Activated T-helper 1 cell treated with anti-CD3 and anti-CD28 coated beads, Interleukin-12 subunit alpha, Interleukin-12 subunit beta, Interleukin-2, Interleukin-4 antibody, amounts not matched to agents 30 ng/mL and 10 ng/mL and 1 ng/mL, durations not matched to agents 14 hours and 24 hours and 36 hours (primary cell): ENCODE results near the gene STIM2. TPM values are rescaled to one million over a fixed set of nuclear protein-coding genes. Genes with fewer than 3 reads are reported as not detected.

ENCODE experiments used
- DNase-seq: peaks from one replicate; pipeline ENCODE4 v3.0.0; 2021; ENCODE audit warnings: low spot score
- H3K27ac Mint-ChIP-seq: one replicate; pipeline ENCODE4 v1.8.0; 2021; ENCODE audit warnings: mild to moderate bottlenecking, mixed read lengths
- H3K27me3 Mint-ChIP-seq: one replicate; pipeline ENCODE4 v1.8.0; 2022; ENCODE audit warnings: mild to moderate bottlenecking, moderate library complexity, mixed read lengths; ENCODE audit not compliant: insufficient read depth
- H3K36me3 Mint-ChIP-seq: one replicate; pipeline ENCODE4 v1.8.0; 2021; ENCODE audit warnings: low read depth, mixed read lengths
- H3K4me1 Mint-ChIP-seq: one replicate; pipeline ENCODE4 v1.8.0; 2021; ENCODE audit warnings: low read depth, mixed read lengths
- H3K4me3 Mint-ChIP-seq: one replicate; pipeline ENCODE4 v1.8.0; 2021; ENCODE audit warnings: mild to moderate bottlenecking, moderate library complexity, mixed read lengths
- H3K9me3 Mint-ChIP-seq: one replicate; pipeline ENCODE4 v1.8.0; 2021; ENCODE audit warnings: mixed read lengths
- intact Hi-C: fragments of 100-400 bp; cut with micrococcal nuclease; formaldehyde crosslinking; loops from one replicate; pipeline ENCODE4 v1.15.1; 2024
- total RNA-seq: library from RNA; stranded (reverse); gene quantifications from 2 replicates; pipeline ENCODE4 v1.2.3, GENCODE V29; 2022

The STIM2 gene
- total RNA-seq, 1 donor from 2014 or later: 54.1 TPM

GRCh38 chr4:26896636-26897035, 36.0 kb downstream of the STIM2 start:
- DNase-seq: no peak
- Mint-ChIP-seq H3K4me3 (no peak overlapping the region), H3K36me3 (peaks cover 28% of the 10 kb centered on the region), H3K4me1 (peaks cover 49% of the 10 kb centered on the region), H3K27me3 (no peaks in the 10 kb centered on the region), H3K9me3 (peaks cover 13% of the 10 kb centered on the region), H3K27ac (no peak overlapping the region)
- intact Hi-C loops: loop anchor here (1.0 kb wide), 1 partner anchor 8 kb away; no protein-coding TSS in a partner anchor

DNA sequence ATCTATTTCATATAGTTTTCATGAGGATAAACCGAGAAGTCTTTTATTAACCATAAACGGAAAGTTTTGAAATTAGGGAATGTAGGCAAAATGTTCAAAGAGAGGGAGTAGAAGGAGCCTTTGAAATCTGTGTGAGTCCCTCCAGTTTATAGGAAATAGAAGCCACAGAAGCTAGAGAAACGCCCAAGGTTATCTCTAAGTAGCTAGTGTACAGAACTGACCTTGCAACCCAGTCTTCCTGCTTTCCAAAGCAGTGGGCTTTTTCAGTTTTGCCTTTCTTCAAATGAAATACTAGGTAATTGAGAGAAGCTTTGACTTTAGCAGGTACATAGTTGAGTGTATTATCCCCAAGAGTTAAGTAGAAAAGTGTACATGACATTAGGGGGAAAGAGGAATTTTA, 39.4 kb downstream of the STIM2 start:
- no peak for DNase-seq
- H3K27ac Mint-ChIP-seq: no peak overlapping the region
- H3K9me3 Mint-ChIP-seq: peaks cover 9% of the 10 kb centered on the region
- intact Hi-C loops: no loop called here
- peaks cover 61% of the 10 kb centered on the region for H3K4me1 Mint-ChIP-seq
- H3K36me3 Mint-ChIP-seq: peaks cover 15% of the 10 kb centered on the region
- no peaks in the 10 kb centered on the region for H3K27me3 Mint-ChIP-seq
- no peak overlapping the region for H3K4me3 Mint-ChIP-seq

GRCh38 chr4:26900765-26901164, 40.1 kb downstream of the STIM2 start:
- H3K27ac Mint-ChIP-seq: no peak overlapping the region
- peaks cover 14% of the 10 kb centered on the region for H3K36me3 Mint-ChIP-seq
- intact Hi-C loops: no loop called here
- H3K9me3 Mint-ChIP-seq: peaks cover 7% of the 10 kb centered on the region
- H3K4me3 Mint-ChIP-seq: peak overlapping the region; percentile 2
- H3K27me3 Mint-ChIP-seq: no peaks in the 10 kb centered on the region
- no peak for DNase-seq
- H3K4me1 Mint-ChIP-seq: peaks cover 66% of the 10 kb centered on the region

DNA sequence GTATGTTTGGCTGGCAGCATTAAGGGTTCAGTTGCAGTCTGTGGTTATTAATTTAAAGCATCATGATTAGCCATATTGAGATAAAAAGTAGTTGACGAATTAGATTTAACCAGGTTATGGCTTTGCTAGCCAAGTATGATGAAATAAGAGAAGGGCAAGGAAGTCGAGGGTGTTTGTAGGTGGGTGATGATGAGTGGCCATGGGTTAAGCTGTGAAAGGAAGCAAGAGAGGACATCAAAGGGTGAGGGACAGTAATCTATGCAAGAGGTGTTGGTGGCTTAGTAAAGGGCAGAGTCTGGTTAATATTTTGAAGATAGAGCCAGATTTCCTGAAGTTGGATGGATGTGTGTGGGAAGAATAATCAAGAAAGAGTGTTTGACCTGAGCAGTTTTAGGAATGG, 44.5 kb downstream of the STIM2 start:
- intact Hi-C loops: no loop called here
- peak overlapping the region; percentile 6 for H3K4me3 Mint-ChIP-seq
- no peaks in the 10 kb centered on the region for H3K9me3 Mint-ChIP-seq
- peaks cover 76% of the 10 kb centered on the region for H3K4me1 Mint-ChIP-seq
- peak overlapping the region; percentile 61 for H3K27ac Mint-ChIP-seq
- H3K27me3 Mint-ChIP-seq: no peaks in the 10 kb centered on the region
- H3K36me3 Mint-ChIP-seq: peaks cover 5% of the 10 kb centered on the region
- no peak for DNase-seq

- no peak for DNase-seq
- Mint-ChIP-seq H3K27ac (peak overlapping the region; percentile 85), H3K4me3 (peak overlapping the region; percentile 59), H3K27me3 (no peaks in the 10 kb centered on the region), H3K36me3 (peaks cover 3% of the 10 kb centered on the region), H3K4me1 (peaks cover 76% of the 10 kb centered on the region), H3K9me3 (no peaks in the 10 kb centered on the region)
- intact Hi-C loops: loop anchor here (1.0 to 2.0 kb wide), 7 partner anchors 24 to 97 kb away; partner anchors contain the start of gene STIM2
These were observed 47.3 kb downstream of the STIM2 start for GRCh38 chr4:26907731-26908599.

- intact Hi-C loops: loop anchor here (2.0 kb wide), 2 partner anchors 83 to 95 kb away; no protein-coding TSS in a partner anchor
- H3K9me3 Mint-ChIP-seq: no peaks in the 10 kb centered on the region
- DNase-seq: no peak
- peaks cover 70% of the 10 kb centered on the region for H3K4me1 Mint-ChIP-seq
- H3K36me3 Mint-ChIP-seq: peaks cover 1% of the 10 kb centered on the region
- H3K27ac Mint-ChIP-seq: no peak overlapping the region
- no peaks in the 10 kb centered on the region for H3K27me3 Mint-ChIP-seq
- H3K4me3 Mint-ChIP-seq: no peak overlapping the region
These were observed 48.7 kb downstream of the STIM2 start for GRCh38 chr4:26909369-26909768.

GRCh38 chr4:26911254-26911653, 50.6 kb downstream of the STIM2 start:
- Mint-ChIP-seq H3K27me3 (no peaks in the 10 kb centered on the region), H3K27ac (no peak overlapping the region), H3K9me3 (no peaks in the 10 kb centered on the region), H3K4me3 (no peak overlapping the region), H3K36me3 (no peaks in the 10 kb centered on the region), H3K4me1 (peaks cover 66% of the 10 kb centered on the region)
- intact Hi-C loops: no loop called here
- no peak for DNase-seq

DNA sequence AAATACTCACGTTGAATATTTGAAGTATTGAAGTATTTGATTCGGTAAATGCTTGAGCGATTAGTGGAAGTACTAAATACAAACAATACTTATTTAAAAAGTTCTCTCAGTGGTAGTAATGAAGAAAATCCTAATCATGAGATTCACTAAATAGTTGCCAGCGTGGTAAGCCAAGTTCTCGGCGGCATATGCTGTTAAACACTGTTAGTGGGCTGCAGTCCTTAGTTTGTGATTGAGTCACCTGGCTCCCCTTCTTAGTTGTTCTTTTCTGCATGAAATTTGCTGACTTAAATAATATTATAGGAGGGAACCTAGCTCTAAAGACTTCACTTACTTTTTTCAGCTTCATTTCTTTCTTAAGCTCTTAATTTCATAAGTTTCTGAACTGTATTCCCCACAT, 51.4 kb downstream of the STIM2 start:
- Mint-ChIP-seq H3K27ac (no peak overlapping the region), H3K36me3 (peaks cover 2% of the 10 kb centered on the region), H3K27me3 (no peaks in the 10 kb centered on the region), H3K4me3 (no peak overlapping the region), H3K9me3 (no peaks in the 10 kb centered on the region), H3K4me1 (peaks cover 73% of the 10 kb centered on the region)
- intact Hi-C loops: no loop called here
- no peak for DNase-seq

DNA sequence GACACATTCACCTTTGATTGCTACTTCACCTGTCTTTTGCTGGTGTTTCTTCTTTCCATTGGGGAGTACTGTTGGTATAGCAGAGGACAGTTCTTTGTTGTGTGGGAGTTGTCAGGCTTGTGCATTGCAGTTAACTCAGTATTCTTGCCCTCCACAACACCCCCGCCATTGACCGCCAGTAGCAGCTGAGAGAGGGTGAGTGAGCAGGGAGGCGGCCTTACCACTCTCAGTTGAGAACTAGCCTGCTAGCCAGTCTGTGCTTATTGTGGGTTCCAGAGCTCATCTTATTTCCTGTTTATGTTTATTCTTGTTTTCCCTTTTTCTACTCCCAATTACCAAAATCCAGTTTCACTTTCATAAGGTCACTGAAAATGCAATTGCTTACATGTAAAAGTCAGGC, 52.2 kb downstream of the STIM2 start:
- intact Hi-C loops: no loop called here
- Mint-ChIP-seq H3K27ac (no peak overlapping the region), H3K36me3 (peaks cover 4% of the 10 kb centered on the region), H3K9me3 (no peaks in the 10 kb centered on the region), H3K27me3 (no peaks in the 10 kb centered on the region), H3K4me1 (peaks cover 73% of the 10 kb centered on the region), H3K4me3 (no peak overlapping the region)
- DNase-seq: no peak

GRCh38 chr4:26916195-26916594, 55.6 kb downstream of the STIM2 start:
- Mint-ChIP-seq H3K27ac (no peak overlapping the region), H3K9me3 (no peaks in the 10 kb centered on the region), H3K4me3 (no peak overlapping the region), H3K36me3 (peaks cover 23% of the 10 kb centered on the region), H3K27me3 (no peaks in the 10 kb centered on the region), H3K4me1 (peaks cover 55% of the 10 kb centered on the region)
- intact Hi-C loops: no loop called here
- DNase-seq: no peak

GRCh38 chr4:26930964-26931363, 70.3 kb downstream of the STIM2 start:
- no peaks in the 10 kb centered on the region for H3K9me3 Mint-ChIP-seq
- no peaks in the 10 kb centered on the region for H3K27me3 Mint-ChIP-seq
- no peak overlapping the region for H3K4me3 Mint-ChIP-seq
- DNase-seq: no peak
- peaks cover 5% of the 10 kb centered on the region for H3K36me3 Mint-ChIP-seq
- intact Hi-C loops: no loop called here
- no peak overlapping the region for H3K27ac Mint-ChIP-seq
- peaks cover 10% of the 10 kb centered on the region for H3K4me1 Mint-ChIP-seq

GRCh38 chr4:26931451-26931850, 70.8 kb downstream of the STIM2 start:
- Mint-ChIP-seq H3K4me1 (peaks cover 15% of the 10 kb centered on the region), H3K4me3 (no peak overlapping the region), H3K9me3 (no peaks in the 10 kb centered on the region), H3K27ac (no peak overlapping the region), H3K27me3 (no peaks in the 10 kb centered on the region), H3K36me3 (peaks cover 5% of the 10 kb centered on the region)
- intact Hi-C loops: no loop called here
- no peak for DNase-seq

DNA sequence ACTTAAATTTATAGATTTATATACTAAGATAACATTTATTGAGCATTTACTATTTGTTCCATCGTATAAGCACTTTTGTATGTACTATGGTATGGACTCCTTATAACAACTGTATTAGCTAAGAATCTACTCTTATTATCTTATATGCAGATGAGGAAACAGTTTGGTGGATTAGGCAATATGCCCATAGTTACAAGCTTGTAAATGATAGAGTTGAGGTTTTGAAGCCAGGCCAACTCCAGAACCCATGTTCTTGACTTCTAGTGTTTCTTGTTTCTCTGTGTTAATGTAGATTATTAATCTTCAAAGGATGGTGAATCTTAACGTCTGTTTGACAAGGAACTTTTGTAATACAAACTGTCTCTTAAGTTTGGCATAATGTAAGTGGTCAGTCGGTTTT, 71.3 kb downstream of the STIM2 start:
- H3K27ac Mint-ChIP-seq: no peak overlapping the region
- no peaks in the 10 kb centered on the region for H3K9me3 Mint-ChIP-seq

More for the DNA sequence above, 71.3 kb downstream of the STIM2 start:
- intact Hi-C loops: no loop called here
- peaks cover 7% of the 10 kb centered on the region for H3K36me3 Mint-ChIP-seq
- no peak for DNase-seq
- H3K4me1 Mint-ChIP-seq: peaks cover 18% of the 10 kb centered on the region
- H3K4me3 Mint-ChIP-seq: no peak overlapping the region
- H3K27me3 Mint-ChIP-seq: no peaks in the 10 kb centered on the region
